Activated T-cell treated with anti-CD3 and anti-CD28 coated beads, Interleukin-2, amount 50 U/mL, for 72 hours (primary cell): Measurements from ENCODE around the gene FBXL5. TPM values are rescaled to one million over a fixed set of nuclear protein-coding genes. Genes with fewer than 3 reads are reported as not detected.

Experiments
- ATAC-seq, 2 donors: fragments of 150-1000 bp; cut with Tn5 transposase; replicated peaks in 1 of 2; 2 replicates each; pipeline ENCODE4 v1.10.0; 2021; ENCODE audit warnings: moderate library complexity in 2 of 2, mild to moderate bottlenecking in 1 of 2
- DNase-seq, 2 donors: peaks; one replicate each; pipeline ENCODE4 v3.0.0; 2021 to 2022; ENCODE audit warnings: mixed read lengths in 1 of 2
- H3K27ac Mint-ChIP-seq: one replicate; pipeline ENCODE4 v1.8.0; 2022; ENCODE audit warnings: mild to moderate bottlenecking, moderate library complexity, mixed read lengths
- H3K27me3 Mint-ChIP-seq: one replicate; pipeline ENCODE4 v1.8.0; 2022; ENCODE audit warnings: low read depth, mixed read lengths
- H3K36me3 Mint-ChIP-seq, 2 donors: one replicate each; pipeline ENCODE4 v1.8.0; 2022; ENCODE audit warnings: mixed read lengths in 2 of 2, mild to moderate bottlenecking in 1 of 2; ENCODE audit not compliant: insufficient read depth in 2 of 2
- H3K4me1 Mint-ChIP-seq: one replicate; pipeline ENCODE4 v1.8.0; 2022; ENCODE audit warnings: low read depth, mixed read lengths
- H3K4me3 Mint-ChIP-seq, 2 donors: one replicate each; pipeline ENCODE4 v1.8.0; 2022; ENCODE audit warnings: mild to moderate bottlenecking in 2 of 2, mixed read lengths in 2 of 2, moderate library complexity in 2 of 2
- H3K9me3 Mint-ChIP-seq, 2 donors: one replicate each; pipeline ENCODE4 v1.8.0; 2022; ENCODE audit warnings: mixed read lengths in 2 of 2
- total RNA-seq, 2 donors: library from RNA; stranded (reverse); gene quantifications; one replicate each; pipeline ENCODE4 v1.2.3, GENCODE V29; 2022

Gene FBXL5
- total RNA-seq, 2 donors from 2014 or later = 39.5 to 40.5 TPM

GRCh38 chr4:15562623-15563022, 92.5 kb downstream of the FBXL5 start:
- H3K27ac Mint-ChIP-seq = no peak overlapping the region
- no peaks in the 10 kb centered on the region for H3K27me3 Mint-ChIP-seq
- no peaks in the 10 kb centered on the region for H3K9me3 Mint-ChIP-seq
- ATAC-seq = no peak
- H3K36me3 Mint-ChIP-seq = no peaks in the 10 kb centered on the region
- H3K4me3 Mint-ChIP-seq = no peak overlapping the region
- DNase-seq = no peak
- no peaks in the 10 kb centered on the region for H3K4me1 Mint-ChIP-seq

- H3K36me3 Mint-ChIP-seq = no peaks in the 10 kb centered on the region
- H3K9me3 Mint-ChIP-seq = no peaks in the 10 kb centered on the region
- no peaks in the 10 kb centered on the region for H3K27me3 Mint-ChIP-seq
- H3K27ac Mint-ChIP-seq = no peak overlapping the region
- DNase-seq (no peak), ATAC-seq (no peak)
- H3K4me1 Mint-ChIP-seq = no peaks in the 10 kb centered on the region
- no peak overlapping the region for H3K4me3 Mint-ChIP-seq
Observed at GRCh38 chr4:15562114-15562513, 93.0 kb downstream of the FBXL5 start.

GRCh38 chr4:15558561-15558960, 96.6 kb downstream of the FBXL5 start:
- no peak for ATAC-seq
- Mint-ChIP-seq H3K4me1 (no peaks in the 10 kb centered on the region), H3K9me3 (no peaks in the 10 kb centered on the region), H3K4me3 (no peak overlapping the region), H3K27me3 (no peaks in the 10 kb centered on the region), H3K36me3 (no peaks in the 10 kb centered on the region), H3K27ac (no peak overlapping the region)
- DNase-seq = no peak

- Mint-ChIP-seq H3K9me3 (no peaks in the 10 kb centered on the region), H3K4me1 (no peaks in the 10 kb centered on the region), H3K36me3 (no peaks in the 10 kb centered on the region), H3K4me3 (no peak overlapping the region), H3K27me3 (no peaks in the 10 kb centered on the region), H3K27ac (no peak overlapping the region)
- DNase-seq (no peak), ATAC-seq (no peak)
Observed at GRCh38 chr4:15557786-15558550, 97.2 kb downstream of the FBXL5 start.

GRCh38 chr4:15556511-15557092, 98.6 kb downstream of the FBXL5 start:
- Mint-ChIP-seq H3K27ac (no peak overlapping the region), H3K36me3 (no peaks in the 10 kb centered on the region), H3K4me3 (no peak overlapping the region), H3K9me3 (no peaks in the 10 kb centered on the region), H3K27me3 (no peaks in the 10 kb centered on the region), H3K4me1 (no peaks in the 10 kb centered on the region)
- ATAC-seq = no peak
- no peak for DNase-seq

Other genes with a start within 250 kb of the FBXL5 start
- gene C1QTNF7, start 227.3 kb downstream of the FBXL5 start, total RNA-seq = not detected
- gene CC2D2A, start 185.5 kb downstream of the FBXL5 start, total RNA-seq = not detected
- 10 to 100 TPM; 15.8 to 23.1 TPM for gene FAM200B, start 26.5 kb upstream of the FBXL5 start, total RNA-seq
- under 1 TPM; 0.24 to 0.65 TPM for gene BST1, start 47.7 kb upstream of the FBXL5 start, total RNA-seq
- gene CD38, start 123.0 kb upstream of the FBXL5 start, total RNA-seq = 10 to 100 TPM; 60.2 to 62.9 TPM